DMS53 (cell line): ENCODE results near the gene CADM3.

Experiments
- DNase-seq: peaks from one replicate; lab custom pipeline; 2025; lab: John Stamatoyannopoulos, UW

The CADM3 gene

DNA sequence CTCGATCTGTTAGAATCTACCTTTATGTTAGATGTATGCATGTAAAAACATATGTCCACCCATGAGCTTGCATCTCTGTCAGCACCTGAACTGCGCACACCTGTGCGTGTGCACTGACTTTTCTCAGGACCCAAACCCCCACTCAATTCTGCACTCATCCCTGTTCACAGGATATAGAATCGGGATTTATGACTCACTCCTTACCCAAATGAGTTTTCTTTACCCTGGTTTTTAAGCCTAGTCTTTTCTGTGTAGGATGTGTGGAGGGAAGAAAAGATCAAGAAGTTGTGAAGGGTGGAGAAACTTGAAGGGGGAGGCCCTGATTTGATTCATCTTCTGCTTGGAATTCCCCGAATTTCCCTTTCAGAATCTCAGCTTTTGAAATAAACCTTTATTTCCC, 35.7 kb downstream of the CADM3 start:
- DNase-seq, result no peak

DNA sequence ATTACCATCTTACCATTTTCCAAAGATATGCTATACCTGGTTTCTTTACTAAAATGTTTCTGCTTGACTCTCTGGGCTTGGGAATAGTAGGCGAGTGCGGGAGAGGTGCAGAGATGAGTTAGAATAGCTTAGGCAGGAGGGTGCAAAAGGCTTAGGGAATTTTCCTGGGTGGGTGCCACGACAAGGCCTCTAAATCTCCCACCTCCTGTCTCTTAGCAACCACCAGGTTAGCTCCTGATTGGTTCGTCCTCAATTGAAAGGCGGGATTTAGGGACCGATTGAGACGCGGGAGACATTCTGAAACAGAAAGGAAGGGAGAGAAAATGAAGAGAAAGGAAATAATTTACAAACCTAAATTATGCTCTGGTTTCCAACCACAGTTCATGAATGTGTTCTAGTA, 36.4 kb downstream of the CADM3 start:
- no peak for DNase-seq

DNA sequence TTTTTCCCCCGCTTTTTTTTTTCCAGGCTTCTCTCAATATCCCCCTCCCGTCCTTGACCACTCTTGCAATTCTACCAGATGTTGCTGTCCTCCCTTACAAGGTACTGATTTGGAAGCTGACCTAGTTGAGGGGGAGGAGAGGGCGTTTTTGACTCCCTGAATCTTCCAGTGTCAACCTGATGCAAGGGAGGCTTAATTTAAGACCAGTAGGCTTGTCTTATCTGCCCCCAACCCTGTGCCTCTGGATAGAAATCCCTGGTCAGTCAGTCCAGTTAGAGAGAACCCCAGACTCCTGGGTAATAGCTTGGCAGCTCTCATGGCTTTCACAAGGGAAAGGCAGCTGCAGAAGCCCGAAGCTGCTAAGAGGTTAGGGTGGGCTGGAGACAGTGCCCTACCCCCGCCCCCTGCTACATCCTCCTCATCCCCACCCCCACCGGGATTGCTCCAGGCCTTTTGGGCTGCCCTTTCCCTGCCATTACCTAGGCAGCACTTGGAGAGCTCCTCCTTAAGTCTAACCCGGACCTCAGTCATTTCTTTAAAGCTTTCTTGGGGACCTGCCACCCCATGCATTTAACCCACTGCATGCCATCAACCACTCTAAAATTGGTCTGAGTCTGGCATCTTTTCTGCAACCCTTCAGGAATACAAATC, 36.9 kb downstream of the CADM3 start:
- DNase-seq, result no peak

DNA sequence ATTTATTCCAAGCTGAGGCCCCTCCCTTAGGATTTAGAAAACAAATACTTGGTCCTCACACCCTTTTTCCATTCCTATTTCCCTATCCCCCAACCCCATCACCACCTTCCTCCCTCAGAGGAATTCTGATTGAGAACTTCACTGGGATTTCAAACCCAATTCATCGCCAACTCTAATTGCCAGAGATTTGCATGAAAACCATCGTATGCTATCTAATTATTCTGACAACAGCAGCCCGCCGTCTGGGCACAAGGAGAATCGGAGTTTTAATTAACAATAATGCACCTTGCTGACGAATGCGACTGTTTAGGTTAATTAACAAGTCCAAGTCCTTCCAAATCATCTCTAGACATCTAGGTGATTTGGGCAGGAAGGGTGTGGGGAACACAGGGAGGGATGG, 37.6 kb downstream of the CADM3 start:
- DNase-seq, result no peak

DNA sequence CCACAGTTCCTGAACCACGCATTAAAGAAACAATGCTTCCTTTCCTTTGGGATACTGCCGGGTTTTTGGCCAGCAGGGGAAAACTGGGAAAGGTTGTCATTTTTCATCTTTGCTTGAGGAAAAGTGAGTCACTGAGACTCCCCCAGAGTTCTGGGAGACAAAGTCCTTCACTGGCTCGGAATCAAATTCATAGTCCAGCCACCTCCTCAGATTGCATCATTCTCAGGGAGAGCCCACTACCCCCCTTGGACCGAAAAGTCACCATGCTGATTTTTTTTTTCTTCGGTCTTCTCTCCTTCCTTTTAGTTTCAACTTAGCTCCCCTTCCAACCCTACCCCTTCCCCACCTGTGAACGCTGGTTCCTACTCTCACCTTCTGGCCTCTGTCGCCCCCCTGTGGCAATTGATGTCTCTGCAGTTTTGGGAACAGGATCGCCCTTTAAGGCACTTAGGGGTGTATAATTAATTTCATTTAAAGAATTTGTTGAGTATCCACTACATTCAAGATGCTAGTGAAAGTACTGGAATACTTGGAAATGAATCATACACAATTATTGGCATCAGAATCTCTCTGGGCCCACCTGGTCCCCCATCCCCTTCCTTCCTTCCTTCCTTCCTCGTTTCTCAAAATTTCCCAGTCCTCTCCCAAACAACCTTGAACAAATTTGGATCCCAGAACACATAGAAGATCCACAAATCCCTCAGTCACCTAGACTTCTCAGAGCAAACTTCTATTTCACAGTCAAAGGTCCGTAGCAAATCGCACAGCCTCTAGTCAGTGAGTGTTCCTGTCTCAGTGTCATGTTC, 40.1 kb downstream of the CADM3 start:
- DNase-seq, result peak; percentile 79

DNA sequence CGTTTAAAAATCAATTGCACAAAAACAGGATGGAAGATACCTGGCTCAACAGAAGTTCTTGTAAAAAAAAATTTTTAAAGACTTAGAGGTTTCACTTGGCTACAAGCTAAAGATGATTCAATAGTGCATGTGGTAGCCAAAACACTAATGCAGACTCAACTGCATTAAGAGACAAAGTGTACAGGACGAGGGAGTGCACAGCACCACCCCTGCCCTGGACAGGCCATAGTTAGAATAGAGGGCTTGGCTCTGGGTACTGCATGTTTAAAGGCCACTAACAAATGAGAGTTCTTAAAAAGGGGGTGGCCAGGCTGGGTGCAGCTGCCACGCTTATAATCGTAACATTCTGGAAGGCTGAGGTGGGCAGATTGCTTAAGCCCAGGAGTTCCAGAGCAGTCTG, 41.2 kb downstream of the CADM3 start:
- DNase-seq, result no peak

DNA sequence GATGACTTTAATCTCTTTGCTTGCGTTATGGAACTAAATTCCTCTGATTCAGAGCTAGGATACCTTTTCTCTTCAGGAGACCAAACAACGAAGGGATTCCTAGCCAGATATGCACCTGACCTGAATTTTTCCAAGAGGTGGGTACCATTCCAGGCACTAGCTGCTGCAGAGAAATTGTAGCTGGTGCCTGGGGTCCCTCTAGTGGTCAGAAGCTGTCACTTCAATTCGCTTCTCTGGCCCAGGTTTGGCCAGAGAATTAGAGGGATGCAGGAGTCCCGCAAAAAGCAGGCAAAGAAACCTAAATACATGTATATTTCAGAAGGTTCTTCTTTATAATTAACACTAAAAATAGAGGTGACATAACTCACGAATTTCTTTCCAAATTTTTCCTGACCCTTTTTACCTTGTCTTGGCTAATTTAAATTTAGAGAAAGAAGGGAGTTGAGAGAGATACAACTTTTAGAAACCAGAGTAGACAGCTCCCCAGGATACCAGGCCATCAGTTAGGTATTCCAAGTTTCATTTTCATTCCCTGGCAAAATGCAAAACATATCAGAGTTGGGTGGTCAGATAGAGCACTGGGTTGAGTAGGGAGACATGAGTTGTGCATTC, 42.8 kb downstream of the CADM3 start:
- peak; percentile 69 for DNase-seq

DNA sequence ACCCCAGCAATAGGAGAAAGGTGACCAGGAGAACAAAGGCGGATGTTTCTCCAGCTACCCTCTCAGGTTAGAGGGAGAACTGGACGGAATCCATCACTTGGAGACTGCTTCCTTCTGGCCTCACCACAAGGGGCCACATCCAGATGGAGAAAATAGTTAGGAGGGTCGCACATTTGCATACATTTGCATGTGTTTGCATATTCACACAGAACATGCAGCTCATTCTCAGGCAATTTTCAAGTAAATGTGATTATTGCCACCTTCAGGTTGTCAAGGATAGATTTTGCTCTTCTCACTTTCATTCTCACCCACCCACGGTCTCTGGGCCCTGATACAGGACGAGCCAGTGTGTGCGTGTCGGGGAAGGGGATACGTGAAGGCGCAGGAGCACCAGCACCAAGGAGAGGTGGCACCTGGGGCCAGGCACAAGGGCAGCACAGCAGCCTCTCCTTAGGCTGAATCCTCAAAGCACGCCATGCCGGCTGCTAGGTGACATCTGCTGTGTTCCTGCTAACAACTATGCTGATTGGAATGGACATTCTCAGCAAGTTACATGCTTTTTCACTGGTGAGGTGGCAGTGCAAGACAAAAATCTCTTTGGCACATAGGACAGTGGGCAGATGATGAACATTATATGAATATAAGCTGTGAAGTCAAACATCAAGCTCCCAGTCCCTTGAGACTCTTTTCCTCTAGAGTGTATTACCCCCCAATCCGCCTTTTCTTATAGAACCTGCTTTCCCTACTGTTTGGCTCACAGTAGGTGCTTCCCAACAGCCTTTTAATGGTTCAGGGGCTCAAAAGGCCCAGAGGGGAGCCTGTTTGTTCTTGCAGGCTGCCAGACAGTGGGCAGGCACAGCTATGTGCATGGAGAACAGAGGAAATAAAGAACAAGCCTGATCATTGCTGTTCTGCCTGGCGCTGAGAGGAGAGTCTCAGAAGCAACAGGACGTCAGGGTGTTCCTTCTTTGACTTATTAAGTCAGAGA, 47.5 kb downstream of the CADM3 start:
- no peak for DNase-seq

DNA sequence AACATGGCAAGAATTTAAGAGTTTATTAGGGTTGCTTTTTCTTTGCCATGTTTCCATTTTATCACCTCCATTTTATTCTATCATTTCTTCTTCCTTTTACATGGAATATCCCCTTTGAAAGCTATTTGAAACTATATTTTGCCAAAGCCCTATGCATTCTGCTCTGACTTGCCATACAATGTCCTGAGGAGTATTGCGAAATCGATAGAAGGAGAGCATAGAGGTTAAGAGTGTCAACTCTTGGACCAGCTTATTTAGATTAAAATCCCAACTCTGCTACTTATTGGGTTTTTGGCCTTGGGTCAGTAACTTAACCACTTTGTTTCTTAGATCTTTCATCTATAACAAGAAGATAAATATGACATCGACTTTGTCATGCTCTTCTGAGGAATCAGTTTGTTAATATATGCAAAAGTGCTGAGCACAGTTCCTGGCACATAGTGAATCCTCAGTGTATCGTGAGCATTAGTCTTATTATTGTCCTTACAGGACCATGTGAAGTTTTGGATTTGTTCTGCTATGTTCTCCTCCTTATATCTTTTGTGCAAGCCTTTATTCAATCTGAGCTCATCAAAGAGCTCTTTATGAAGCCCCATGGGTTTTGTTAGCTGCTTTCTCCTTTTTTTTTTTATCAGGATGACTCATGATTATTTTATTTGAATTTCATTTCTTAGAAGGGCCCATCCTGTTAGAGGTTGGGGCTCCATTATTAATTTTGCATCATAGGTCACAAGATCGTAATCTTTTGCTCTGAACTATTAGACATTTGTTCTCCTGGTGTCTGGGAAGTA, 50.9 kb downstream of the CADM3 start:
- no peak for DNase-seq

DNA sequence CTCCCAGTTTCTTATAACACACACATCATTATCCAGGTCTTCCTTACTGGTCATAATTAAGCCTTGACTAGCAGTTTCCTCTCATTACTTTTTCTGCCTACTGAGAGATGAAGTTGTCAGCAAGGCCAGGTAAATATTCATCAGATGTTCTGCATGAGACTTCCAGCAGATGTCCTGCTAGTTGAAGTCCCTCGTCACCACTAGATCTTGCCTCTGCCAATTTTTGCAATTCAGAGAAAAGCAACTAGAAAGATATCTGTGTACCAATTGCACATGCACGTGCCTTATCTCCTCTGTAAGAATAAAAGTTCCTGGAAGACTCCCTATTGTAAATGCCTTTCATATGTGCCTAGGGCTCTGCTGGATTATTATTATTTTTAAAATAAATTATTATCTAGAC, 51.6 kb downstream of the CADM3 start:
- DNase-seq, result no peak

DNA sequence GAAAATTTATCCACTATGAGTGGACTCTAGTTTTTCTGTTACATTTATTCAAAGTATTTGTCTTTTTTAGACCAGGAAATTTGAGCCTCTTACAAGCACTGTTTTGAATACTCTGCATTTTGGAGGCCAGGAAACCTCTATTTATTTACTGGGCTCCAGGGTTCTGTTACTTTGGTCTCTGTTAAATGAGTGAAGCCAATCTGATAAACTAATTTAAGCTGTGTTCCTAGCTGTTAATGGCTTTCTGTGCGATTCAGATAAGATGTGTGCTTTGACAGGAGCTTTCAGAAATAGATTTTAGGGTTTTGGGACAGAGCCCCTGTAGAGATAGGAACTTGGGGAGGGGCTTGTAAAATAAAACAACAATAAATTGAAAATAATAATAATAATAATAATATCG, 57.1 kb downstream of the CADM3 start:
- DNase-seq, result no peak

DNA sequence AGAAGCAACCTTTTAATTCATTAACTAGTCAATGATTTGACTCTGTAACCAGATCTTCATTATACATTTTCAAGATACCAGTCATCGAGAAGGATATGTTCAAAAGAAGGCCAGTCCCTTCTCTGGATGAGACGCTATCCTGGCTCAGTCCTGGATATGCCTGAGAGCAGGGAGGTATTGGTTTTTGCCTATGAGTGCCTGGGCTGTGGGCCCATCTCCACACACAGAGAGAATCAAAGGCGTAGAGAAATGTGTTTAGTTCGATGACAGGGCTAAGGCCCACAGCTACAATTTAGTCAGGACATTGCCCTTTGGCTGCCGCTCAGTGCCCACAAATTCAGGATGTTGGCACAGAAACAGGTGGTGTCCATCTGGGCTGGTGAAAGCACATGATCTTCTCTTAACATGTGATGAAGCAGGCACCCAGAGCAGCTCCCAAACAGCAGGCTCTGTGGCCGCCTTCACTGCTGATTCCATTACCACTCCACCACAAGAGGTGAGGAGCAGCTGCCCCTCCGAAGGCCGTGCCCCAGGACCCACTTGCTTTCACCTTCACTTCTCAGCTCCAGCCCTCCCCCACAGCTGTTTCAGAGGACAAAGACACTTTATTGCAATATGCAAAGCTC, 58.0 kb downstream of the CADM3 start:
- no peak for DNase-seq

DNA sequence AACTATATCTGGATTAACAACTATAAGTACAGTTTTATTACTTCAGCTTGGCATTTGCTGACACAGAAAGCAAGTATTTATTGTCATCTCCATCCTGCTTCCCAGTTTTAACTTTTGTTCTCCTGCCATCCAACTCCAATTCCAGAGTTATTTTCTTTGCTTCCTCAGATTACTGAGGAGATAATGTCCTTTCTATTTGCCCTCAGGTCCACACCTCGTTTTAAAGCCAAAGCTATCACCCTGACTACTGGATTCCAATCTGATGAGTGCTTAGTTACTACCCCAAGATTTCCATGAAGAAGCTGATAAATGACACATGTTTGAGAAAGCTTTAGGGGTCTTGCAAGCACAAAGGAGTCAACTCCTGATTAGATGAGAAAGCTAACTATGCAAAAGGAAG, 58.5 kb downstream of the CADM3 start:
- DNase-seq, result no peak

DNA sequence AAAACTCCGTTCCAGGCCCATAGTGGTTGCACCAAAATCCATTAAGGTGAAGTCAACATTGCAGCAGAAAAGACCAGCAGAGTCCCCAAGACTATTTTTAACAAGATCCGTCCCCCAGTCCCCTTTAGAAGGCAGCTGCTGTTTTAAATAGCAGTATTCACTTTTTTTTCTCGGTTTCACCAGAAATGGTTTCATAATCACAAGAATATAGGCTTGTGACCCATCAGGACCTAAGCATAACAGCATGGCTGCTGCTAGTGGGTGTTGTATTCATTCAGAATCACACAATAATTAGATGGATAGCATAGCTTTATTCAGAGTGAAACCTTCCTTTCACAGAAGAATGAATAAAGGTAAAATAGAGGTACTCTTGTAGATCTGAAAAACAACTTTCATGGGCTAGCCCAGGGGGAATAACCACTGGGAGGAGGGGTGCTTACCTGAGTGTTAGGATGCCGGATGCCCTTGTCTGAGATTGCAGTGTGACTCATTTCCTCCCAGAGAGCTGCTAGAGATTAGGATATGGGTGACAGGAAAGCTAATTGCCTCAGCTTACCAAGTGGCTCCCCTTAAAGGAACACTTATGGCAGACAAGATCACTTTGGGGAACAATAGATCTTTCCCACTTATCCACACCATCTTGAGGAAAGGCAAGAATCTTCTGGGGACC, 68.3 kb downstream of the CADM3 start:
- DNase-seq, result peak; percentile 47

DNA sequence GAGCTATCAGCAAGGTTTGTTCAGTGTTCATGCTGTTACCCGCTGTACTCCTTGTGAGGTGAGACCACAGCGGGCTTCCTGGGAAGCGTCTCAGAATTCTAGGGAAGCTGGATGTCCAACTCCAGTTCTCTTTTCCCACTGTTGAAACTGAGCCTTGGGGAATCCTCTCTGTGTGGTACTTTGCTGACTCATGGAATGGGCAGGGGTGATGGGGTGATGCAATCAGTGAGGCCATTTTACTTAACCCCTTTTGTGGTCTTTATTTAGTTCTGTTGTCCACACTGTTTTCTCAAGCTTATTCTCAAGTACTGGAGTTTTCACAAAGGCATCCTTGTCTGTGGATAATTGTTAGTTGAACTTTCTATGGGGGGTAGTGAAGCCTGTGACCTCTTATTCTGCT, 75.9 kb downstream of the CADM3 start:
- DNase-seq, result no peak

DNA sequence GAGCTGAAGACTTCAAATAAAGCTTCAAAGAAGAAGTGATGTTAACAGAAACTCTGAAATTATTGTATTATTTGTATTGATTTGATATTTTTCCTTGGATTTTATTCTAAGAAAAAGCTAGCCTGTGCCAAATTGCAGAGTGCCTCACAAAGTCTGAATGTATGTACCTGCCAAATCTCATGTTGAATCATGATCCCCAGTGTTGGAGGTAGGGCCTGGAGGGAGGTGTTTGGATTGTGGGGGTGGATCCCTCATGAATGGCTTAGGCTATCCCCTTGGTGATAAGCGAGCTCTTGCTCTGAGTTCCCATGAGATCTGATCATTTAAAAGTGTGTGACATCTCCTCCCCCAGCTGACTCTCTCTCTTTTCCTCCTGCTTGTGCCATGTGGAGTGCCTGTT, 76.9 kb downstream of the CADM3 start:
- no peak for DNase-seq

DNA sequence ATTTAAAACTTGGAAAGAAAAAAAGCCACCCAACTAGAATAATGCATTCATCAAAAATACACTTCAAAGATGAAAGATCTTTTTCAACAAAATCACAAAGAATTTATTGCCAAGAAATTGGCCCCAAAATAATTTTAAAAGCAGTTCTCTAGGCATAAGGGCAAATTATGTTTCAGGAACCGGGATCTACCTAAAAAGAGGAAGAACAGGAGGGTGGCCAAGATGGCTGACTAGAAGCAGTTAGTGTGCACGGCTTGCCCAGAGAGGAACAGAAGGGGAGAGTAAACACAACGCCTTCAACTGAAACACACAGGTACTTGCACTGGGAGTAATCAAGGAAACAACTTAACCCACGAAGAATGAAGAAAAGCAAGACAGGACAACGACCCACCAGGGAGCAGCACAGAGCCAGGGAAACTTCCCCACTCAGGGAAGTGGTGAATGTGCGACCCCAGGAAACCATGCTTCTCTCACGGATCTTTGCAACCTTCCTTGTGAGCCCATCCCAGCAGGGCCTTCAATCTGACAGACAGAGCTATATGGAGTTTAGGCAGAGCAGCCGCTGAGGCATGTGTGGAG, 79.3 kb downstream of the CADM3 start:
- DNase-seq, result peak; percentile 7
